ENCODE data around the gene RHBDD1. TPM values are rescaled to one million over a fixed set of nuclear protein-coding genes. Genes with fewer than 3 reads are reported as not detected.
A peak's percentile ranks its signal among the peaks of the same experiment; 100 is the strongest.

The RHBDD1 gene
- total RNA-seq, 1 experiment from 2014 or later = 74.9 TPM

GRCh38 chr2:226979004-226979403 is 143.2 kb downstream of the RHBDD1 start:
- H3K9me3 ChIP-seq (ENCODE audit: low read length) = no peaks in the 10 kb centered on the region
- no peak overlapping the region for H3K9ac ChIP-seq (ENCODE audit: low read length)
- H3K36me3 ChIP-seq (ENCODE audit: insufficient read depth, low read length) = no peaks in the 10 kb centered on the region
- no peak overlapping the region for H2AFZ ChIP-seq (ENCODE audit: low read length)
- no peaks in the 10 kb centered on the region for H3K9me2 ChIP-seq (replicated peaks; ENCODE audit: insufficient read depth, low read length)
- no peak overlapping the region for H3K27ac ChIP-seq (ENCODE audit: low read length)
- H4K20me1 ChIP-seq (ENCODE audit: insufficient read depth, low read depth, low read length) = no peaks in the 10 kb centered on the region
- DNase-seq = no peak
- H3K4me3 ChIP-seq (ENCODE audit: low read length) = no peak overlapping the region
- peaks cover 2% of the 10 kb centered on the region for H3K4me1 ChIP-seq (ENCODE audit: low read length)
- no peaks in the 10 kb centered on the region for H3K79me2 ChIP-seq (ENCODE audit: low read length)
- H3K27me3 ChIP-seq (ENCODE audit: low read length) = no peaks in the 10 kb centered on the region
- no peak overlapping the region for H3K4me2 ChIP-seq (ENCODE audit: low read depth, low read length, poor library complexity, severe bottlenecking)

DNA sequence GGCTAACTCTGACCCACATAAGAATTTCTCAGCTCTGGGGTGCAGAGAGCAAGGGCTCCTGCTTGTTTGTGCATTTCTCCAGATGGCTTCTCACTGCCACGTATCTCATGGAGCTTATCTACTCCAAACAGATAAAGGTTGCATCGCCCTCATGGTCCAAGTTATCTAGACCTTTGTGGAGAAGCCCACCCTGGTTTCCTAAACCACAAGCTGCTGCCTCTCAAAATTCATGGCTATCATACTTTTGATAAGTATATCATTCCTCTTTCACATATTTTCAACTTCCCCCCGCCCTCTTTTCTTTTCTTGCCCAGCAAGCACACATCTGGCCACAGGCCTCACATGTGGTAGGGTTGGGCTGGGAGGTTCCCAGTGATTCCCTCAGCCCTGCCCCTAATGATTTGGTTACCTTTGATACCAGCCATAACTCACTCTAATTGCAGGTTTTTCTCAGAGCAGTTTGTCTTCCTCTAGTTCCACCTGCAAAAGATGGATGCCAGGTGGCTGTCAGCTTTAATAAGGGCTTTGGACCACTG is 146.0 kb downstream of the RHBDD1 start:
- H3K36me3 ChIP-seq (ENCODE audit: insufficient read depth, low read length) = no peaks in the 10 kb centered on the region
- H3K79me2 ChIP-seq (ENCODE audit: low read length) = no peaks in the 10 kb centered on the region
- no peak overlapping the region for H3K27ac ChIP-seq (ENCODE audit: low read length)
- no peaks in the 10 kb centered on the region for H3K9me3 ChIP-seq (ENCODE audit: low read length)
- H3K4me3 ChIP-seq (ENCODE audit: low read length) = no peak overlapping the region
- peaks cover 15% of the 10 kb centered on the region for H3K4me1 ChIP-seq (ENCODE audit: low read length)
- no peaks in the 10 kb centered on the region for H3K9me2 ChIP-seq (replicated peaks; ENCODE audit: insufficient read depth, low read length)
- DNase-seq = no peak
- H3K4me2 ChIP-seq (ENCODE audit: low read depth, low read length, poor library complexity, severe bottlenecking) = no peak overlapping the region
- no peak overlapping the region for H2AFZ ChIP-seq (ENCODE audit: low read length)
- H4K20me1 ChIP-seq (ENCODE audit: insufficient read depth, low read depth, low read length) = no peaks in the 10 kb centered on the region
- no peak overlapping the region for H3K9ac ChIP-seq (ENCODE audit: low read length)
- no peaks in the 10 kb centered on the region for H3K27me3 ChIP-seq (ENCODE audit: low read length)

GRCh38 chr2:226983895-226984749 is 148.3 kb downstream of the RHBDD1 start:
- DNase-seq = no peak
- Histone ChIP-seq H3K4me3 (ENCODE audit: low read length) (no peak overlapping the region), H3K36me3 (ENCODE audit: insufficient read depth, low read length) (no peaks in the 10 kb centered on the region), H3K9me3 (ENCODE audit: low read length) (no peaks in the 10 kb centered on the region), H3K27ac (ENCODE audit: low read length) (no peak overlapping the region), H4K20me1 (ENCODE audit: insufficient read depth, low read depth, low read length) (no peaks in the 10 kb centered on the region), H3K4me2 (ENCODE audit: low read depth, low read length, poor library complexity, severe bottlenecking) (no peak overlapping the region), H3K27me3 (ENCODE audit: low read length) (no peaks in the 10 kb centered on the region), H3K79me2 (ENCODE audit: low read length) (no peaks in the 10 kb centered on the region), H2AFZ (ENCODE audit: low read length) (no peak overlapping the region), H3K9ac (ENCODE audit: low read length) (no peak overlapping the region), H3K4me1 (ENCODE audit: low read length) (peaks cover 15% of the 10 kb centered on the region), H3K9me2 (replicated peaks; ENCODE audit: insufficient read depth, low read length) (no peaks in the 10 kb centered on the region)

GRCh38 chr2:226984750-226985582 is 149.1 kb downstream of the RHBDD1 start:
- Histone ChIP-seq H3K36me3 (ENCODE audit: insufficient read depth, low read length) (no peaks in the 10 kb centered on the region), H3K9ac (ENCODE audit: low read length) (no peak overlapping the region), H3K79me2 (ENCODE audit: low read length) (no peaks in the 10 kb centered on the region), H3K4me1 (ENCODE audit: low read length) (peaks cover 15% of the 10 kb centered on the region), H3K4me3 (ENCODE audit: low read length) (no peak overlapping the region), H3K4me2 (ENCODE audit: low read depth, low read length, poor library complexity, severe bottlenecking) (no peak overlapping the region), H3K9me3 (ENCODE audit: low read length) (no peaks in the 10 kb centered on the region), H4K20me1 (ENCODE audit: insufficient read depth, low read depth, low read length) (no peaks in the 10 kb centered on the region), H3K27me3 (ENCODE audit: low read length) (no peaks in the 10 kb centered on the region), H3K9me2 (replicated peaks; ENCODE audit: insufficient read depth, low read length) (no peaks in the 10 kb centered on the region), H2AFZ (ENCODE audit: low read length) (no peak overlapping the region), H3K27ac (ENCODE audit: low read length) (no peak overlapping the region)
- peak; percentile 79 for DNase-seq

GRCh38 chr2:226985583-226985946 is 149.7 kb downstream of the RHBDD1 start:
- Histone ChIP-seq H3K9ac (ENCODE audit: low read length) (no peak overlapping the region), H3K4me1 (ENCODE audit: low read length) (peaks cover 15% of the 10 kb centered on the region), H3K27ac (ENCODE audit: low read length) (no peak overlapping the region), H3K79me2 (ENCODE audit: low read length) (no peaks in the 10 kb centered on the region), H3K36me3 (ENCODE audit: insufficient read depth, low read length) (no peaks in the 10 kb centered on the region), H3K4me3 (ENCODE audit: low read length) (no peak overlapping the region), H4K20me1 (ENCODE audit: insufficient read depth, low read depth, low read length) (no peaks in the 10 kb centered on the region), H2AFZ (ENCODE audit: low read length) (no peak overlapping the region), H3K4me2 (ENCODE audit: low read depth, low read length, poor library complexity, severe bottlenecking) (no peak overlapping the region), H3K9me3 (ENCODE audit: low read length) (no peaks in the 10 kb centered on the region), H3K9me2 (replicated peaks; ENCODE audit: insufficient read depth, low read length) (no peaks in the 10 kb centered on the region), H3K27me3 (ENCODE audit: low read length) (no peaks in the 10 kb centered on the region)
- DNase-seq = no peak

GRCh38 chr2:226991663-226992062 is 155.8 kb downstream of the RHBDD1 start:
- no peak for DNase-seq
- Histone ChIP-seq H3K4me2 (ENCODE audit: low read depth, low read length, poor library complexity, severe bottlenecking) (no peak overlapping the region), H3K79me2 (ENCODE audit: low read length) (no peaks in the 10 kb centered on the region), H3K36me3 (ENCODE audit: insufficient read depth, low read length) (no peaks in the 10 kb centered on the region), H3K9ac (ENCODE audit: low read length) (no peak overlapping the region), H4K20me1 (ENCODE audit: insufficient read depth, low read depth, low read length) (no peaks in the 10 kb centered on the region), H3K27ac (ENCODE audit: low read length) (no peak overlapping the region), H3K4me3 (ENCODE audit: low read length) (no peak overlapping the region), H3K4me1 (ENCODE audit: low read length) (no peaks in the 10 kb centered on the region), H3K9me2 (replicated peaks; ENCODE audit: insufficient read depth, low read length) (no peaks in the 10 kb centered on the region), H3K27me3 (ENCODE audit: low read length) (no peaks in the 10 kb centered on the region), H2AFZ (ENCODE audit: low read length) (no peak overlapping the region), H3K9me3 (ENCODE audit: low read length) (no peaks in the 10 kb centered on the region)

DNA sequence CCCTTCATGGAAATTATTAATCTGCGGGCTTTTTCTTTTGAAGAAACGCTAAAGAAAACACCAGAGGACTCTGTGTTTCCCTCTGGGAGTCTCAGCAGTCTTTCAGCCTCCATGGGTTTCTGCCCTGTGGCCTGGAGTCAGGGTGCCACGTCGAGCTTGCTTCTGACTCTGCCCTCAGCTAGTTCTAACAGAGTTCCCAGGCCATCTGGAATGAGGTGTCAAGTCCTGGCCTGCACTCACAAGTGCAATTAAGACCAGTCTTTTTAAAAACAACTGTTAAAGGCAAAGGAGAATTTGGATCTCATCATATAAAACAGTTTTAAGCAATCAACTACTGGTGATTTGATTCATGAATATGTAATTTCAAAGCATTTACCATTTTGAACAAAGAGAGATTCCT is 157.3 kb downstream of the RHBDD1 start:
- H4K20me1 ChIP-seq (ENCODE audit: insufficient read depth, low read depth, low read length) = no peaks in the 10 kb centered on the region
- no peaks in the 10 kb centered on the region for H3K9me2 ChIP-seq (replicated peaks; ENCODE audit: insufficient read depth, low read length)
- H3K79me2 ChIP-seq (ENCODE audit: low read length) = no peaks in the 10 kb centered on the region
- no peak overlapping the region for H3K4me3 ChIP-seq (ENCODE audit: low read length)
- H3K4me1 ChIP-seq (ENCODE audit: low read length) = no peaks in the 10 kb centered on the region
- DNase-seq = no peak
- no peak overlapping the region for H3K9ac ChIP-seq (ENCODE audit: low read length)
- H3K27me3 ChIP-seq (ENCODE audit: low read length) = no peaks in the 10 kb centered on the region
- no peaks in the 10 kb centered on the region for H3K36me3 ChIP-seq (ENCODE audit: insufficient read depth, low read length)
- no peak overlapping the region for H2AFZ ChIP-seq (ENCODE audit: low read length)
- H3K9me3 ChIP-seq (ENCODE audit: low read length) = no peaks in the 10 kb centered on the region
- H3K4me2 ChIP-seq (ENCODE audit: low read depth, low read length, poor library complexity, severe bottlenecking) = no peak overlapping the region
- H3K27ac ChIP-seq (ENCODE audit: low read length) = no peak overlapping the region

GRCh38 chr2:226994775-226995174 is 158.9 kb downstream of the RHBDD1 start:
- H3K36me3 ChIP-seq (ENCODE audit: insufficient read depth, low read length) = no peaks in the 10 kb centered on the region
- no peaks in the 10 kb centered on the region for H3K9me3 ChIP-seq (ENCODE audit: low read length)
- no peaks in the 10 kb centered on the region for H3K9me2 ChIP-seq (replicated peaks; ENCODE audit: insufficient read depth, low read length)
- H3K4me3 ChIP-seq (ENCODE audit: low read length) = no peak overlapping the region
- no peak overlapping the region for H3K4me2 ChIP-seq (ENCODE audit: low read depth, low read length, poor library complexity, severe bottlenecking)
- no peak for DNase-seq
- no peaks in the 10 kb centered on the region for H3K27me3 ChIP-seq (ENCODE audit: low read length)
- no peak overlapping the region for H2AFZ ChIP-seq (ENCODE audit: low read length)
- no peaks in the 10 kb centered on the region for H3K4me1 ChIP-seq (ENCODE audit: low read length)
- H4K20me1 ChIP-seq (ENCODE audit: insufficient read depth, low read depth, low read length) = no peaks in the 10 kb centered on the region
- no peaks in the 10 kb centered on the region for H3K79me2 ChIP-seq (ENCODE audit: low read length)
- H3K9ac ChIP-seq (ENCODE audit: low read length) = no peak overlapping the region
- no peak overlapping the region for H3K27ac ChIP-seq (ENCODE audit: low read length)
